GM23338 (cell line): ENCODE results near the gene GLI1.

ENCODE experiments used
- CREB1 ChIP-seq: fragments of 250-450 bp; sonication (Bioruptor Pico); IDR thresholded peaks from 2 replicates; pipeline ENCODE4 v1.5.0; 2020; ENCODE audit warnings: low read depth, mild to moderate bottlenecking, moderate library complexity
- CTCF ChIP-seq, 2 experiments: fragments of 200-600 bp in 1 of 2; sonication (generic) in 1 of 2; conservative IDR thresholded peaks; 2 replicates each; pipeline versions ENCODE4 v1.5.1 to v1.6.1; 2016 to 2017; ENCODE audit warnings: antibody characterized with exemption in 2 of 2, low read depth in 2 of 2, mild to moderate bottlenecking in 2 of 2, moderate library complexity in 1 of 2
- ETS1 ChIP-seq: IDR thresholded peaks from 2 replicates; pipeline ENCODE4 v1.6.1; 2016; ENCODE audit warnings: antibody characterized with exemption
- EZH2 ChIP-seq: fragments of 200-600 bp; sonication (generic); IDR thresholded peaks from one replicate; pipeline ENCODE4 v1.8.0; 2017; ENCODE audit warnings: antibody characterized with exemption, mild to moderate bottlenecking, low read depth; ENCODE audit not compliant: unreplicated experiment
- JUNB ChIP-seq: IDR thresholded peaks from one replicate; pipeline ENCODE4 v1.6.1; 2016; ENCODE audit warnings: antibody characterized with exemption; ENCODE audit not compliant: unreplicated experiment
- POLR2AphosphoS5 ChIP-seq: IDR thresholded peaks from 2 replicates; pipeline ENCODE4 v1.6.1; 2016; ENCODE audit warnings: antibody characterized with exemption, low read depth
- STAT1 ChIP-seq: IDR thresholded peaks from one replicate; pipeline ENCODE4 v1.6.1; 2016; ENCODE audit warnings: antibody characterized with exemption; ENCODE audit not compliant: unreplicated experiment
- ZNF331 ChIP-seq: fragments of 250-450 bp; sonication (Bioruptor Pico); IDR thresholded peaks from 2 replicates; pipeline ENCODE4 v1.5.0; 2020; ENCODE audit warnings: low read depth, mild to moderate bottlenecking, moderate library complexity

GRCh38 chr12:57498571-57498970 lies 39.0 kb downstream of the GLI1 start:
- no peak for TF ChIP-seq CTCF (conservative IDR thresholded peaks at IDR 0.05; ENCODE audit: low read depth in 2 of 2)
- no peak for TF ChIP-seq ETS1
- no peak for TF ChIP-seq EZH2
- no peak for TF ChIP-seq POLR2AphosphoS5
- no peak for TF ChIP-seq STAT1
- no peak for TF ChIP-seq ZNF331
- TF ChIP-seq JUNB, result no peak
- TF ChIP-seq CREB1, result no peak
